Stimulated activated CD4-positive, alpha-beta T cell treated with anti-CD3 and anti-CD28 coated beads, Interleukin-2, amount 100 ng/mL, for 24 hours (primary cell): Measurements from ENCODE around the gene CD72.
"Not testable (repeated sequence)": the region's sequence is repeated elsewhere in the genome, so short reads cannot be mapped to it uniquely, and the experiment has no call there.

Source experiments
- DNase-seq, 2 donors: peaks; one replicate each; pipeline ENCODE4 v3.0.0-alpha.2; 2020

The CD72 gene

DNA sequence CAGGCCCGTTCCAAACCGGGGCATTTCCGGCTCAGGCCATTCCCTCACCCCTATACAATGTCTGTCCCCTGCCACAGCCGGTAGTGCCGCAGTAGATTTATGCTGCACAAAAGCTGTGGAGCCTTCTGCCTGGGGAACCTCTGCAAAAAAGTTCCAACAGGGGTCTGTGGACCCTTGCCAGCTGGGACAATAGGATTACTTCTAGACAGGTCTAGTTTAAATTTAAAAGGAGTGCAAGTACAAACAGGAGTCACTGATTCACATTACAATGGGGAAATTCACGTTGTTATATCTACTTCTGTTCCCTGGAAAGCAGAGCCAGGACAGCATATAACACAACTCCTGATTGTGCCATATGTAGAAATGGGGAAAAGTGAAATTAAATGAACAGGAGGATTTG is 34.7 kb downstream of the CD72 start:
- DNase-seq: not testable (repeated sequence)

DNA sequence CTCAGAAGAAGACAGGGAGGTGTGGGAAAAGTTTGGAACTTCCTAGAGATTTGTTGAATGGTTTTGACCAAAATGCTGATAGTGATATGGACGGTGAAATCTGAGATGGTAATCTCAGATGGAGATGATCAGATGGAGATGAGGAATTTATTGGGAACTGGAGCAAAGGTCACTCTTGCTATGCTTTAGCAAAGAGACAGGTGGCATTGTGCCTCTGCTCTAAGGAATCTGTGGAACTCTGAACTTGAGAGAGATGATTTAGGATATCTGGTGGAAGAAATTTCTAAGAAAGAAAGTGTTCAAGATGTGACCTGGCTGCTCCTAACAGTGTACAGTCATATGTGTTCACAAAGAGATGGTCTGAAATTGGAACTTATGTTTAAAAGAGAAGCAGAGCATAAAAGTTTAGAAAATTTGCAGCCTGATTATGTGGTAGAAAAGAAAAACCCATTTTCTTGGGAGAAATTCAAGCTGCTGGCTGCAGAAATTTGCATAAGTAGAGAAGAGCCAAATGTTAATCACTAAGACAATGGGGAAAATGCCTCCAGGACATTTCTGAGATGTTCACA is 38.5 kb downstream of the CD72 start:
- not testable (repeated sequence) for DNase-seq

DNA sequence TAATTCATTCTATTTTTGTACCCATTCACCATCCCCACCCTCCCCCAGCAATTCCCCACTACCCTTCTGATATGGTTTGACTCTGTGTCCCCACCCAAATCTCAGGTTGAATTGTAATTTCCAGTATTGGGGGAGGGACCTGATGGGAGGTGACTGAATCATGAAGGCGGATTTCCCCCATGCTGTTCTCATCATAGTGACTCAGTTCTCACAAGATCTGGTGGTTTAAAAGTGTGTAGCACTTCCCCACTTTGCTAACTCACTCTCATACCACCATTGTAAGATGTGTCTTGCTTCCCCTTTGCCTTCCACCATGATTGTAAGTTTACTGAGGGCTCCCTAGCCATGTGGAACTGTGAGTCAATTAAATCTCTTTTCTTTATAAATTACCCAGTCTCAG is 39.1 kb downstream of the CD72 start:
- peak; percentile 29 to 31 for DNase-seq

DNA sequence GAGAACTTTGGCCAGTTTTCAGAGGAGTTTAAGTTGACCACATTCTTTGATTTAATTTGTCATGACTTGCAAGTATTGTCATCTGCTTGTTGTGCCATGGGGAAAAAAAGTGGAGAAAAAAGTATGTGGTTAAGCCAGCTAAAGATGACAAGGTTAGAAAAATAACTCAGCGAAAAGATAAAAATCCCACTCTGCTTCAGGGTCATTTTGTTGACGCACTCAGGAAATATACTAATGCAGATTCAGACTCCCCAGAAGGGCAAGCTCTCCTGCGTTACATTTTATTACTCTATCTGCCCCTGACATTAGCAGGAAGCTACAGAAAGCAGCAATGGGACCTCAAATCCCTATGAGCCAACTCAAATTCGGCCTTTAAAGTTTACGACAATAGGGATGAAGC is 40.7 kb downstream of the CD72 start:
- no peak for DNase-seq

DNA sequence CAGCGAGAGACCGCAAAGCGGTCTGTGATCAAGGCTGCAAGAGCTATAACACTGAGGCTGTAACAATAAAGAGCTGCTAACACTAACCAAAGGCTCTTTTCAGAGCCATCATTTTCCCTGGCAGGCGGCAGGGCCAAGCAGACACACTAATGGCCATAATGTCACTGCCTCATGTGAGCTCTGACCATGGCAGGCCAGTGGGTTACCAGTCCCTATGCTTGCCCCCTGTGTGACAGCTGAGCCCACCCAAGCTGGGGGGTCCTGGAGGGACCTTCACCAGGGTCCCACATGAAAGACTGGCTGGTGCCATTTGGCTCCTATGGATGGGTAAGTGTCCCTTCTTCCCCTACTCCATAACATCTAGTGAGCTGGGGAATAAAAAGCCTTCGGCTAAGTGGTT is 42.7 kb downstream of the CD72 start:
- DNase-seq: no peak

DNA sequence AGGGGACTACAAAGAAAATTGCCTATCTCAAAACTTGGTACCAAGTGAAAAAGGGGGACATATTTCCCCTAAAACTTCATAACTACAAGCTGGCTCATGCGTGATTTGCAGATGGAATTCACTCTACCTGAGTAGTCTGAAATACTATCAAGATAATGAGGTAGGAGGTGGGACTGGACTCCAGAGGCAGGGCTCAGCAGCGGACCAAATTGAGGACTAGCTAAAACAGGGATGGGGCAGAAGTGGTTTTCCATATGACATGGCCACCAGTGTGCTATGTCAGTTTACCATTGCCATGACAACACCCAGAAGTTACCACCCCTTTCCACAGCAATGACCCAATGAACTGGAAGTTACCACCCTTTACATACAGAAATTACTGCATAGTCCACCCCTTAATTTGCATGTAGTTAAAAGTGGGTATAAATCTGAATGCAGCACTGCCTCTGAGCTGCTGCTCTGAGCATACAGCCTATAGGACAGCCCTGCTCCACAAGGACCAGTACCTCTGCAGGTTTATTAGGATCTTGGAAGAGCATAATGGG is 43.6 kb downstream of the CD72 start:
- DNase-seq: no peak

DNA sequence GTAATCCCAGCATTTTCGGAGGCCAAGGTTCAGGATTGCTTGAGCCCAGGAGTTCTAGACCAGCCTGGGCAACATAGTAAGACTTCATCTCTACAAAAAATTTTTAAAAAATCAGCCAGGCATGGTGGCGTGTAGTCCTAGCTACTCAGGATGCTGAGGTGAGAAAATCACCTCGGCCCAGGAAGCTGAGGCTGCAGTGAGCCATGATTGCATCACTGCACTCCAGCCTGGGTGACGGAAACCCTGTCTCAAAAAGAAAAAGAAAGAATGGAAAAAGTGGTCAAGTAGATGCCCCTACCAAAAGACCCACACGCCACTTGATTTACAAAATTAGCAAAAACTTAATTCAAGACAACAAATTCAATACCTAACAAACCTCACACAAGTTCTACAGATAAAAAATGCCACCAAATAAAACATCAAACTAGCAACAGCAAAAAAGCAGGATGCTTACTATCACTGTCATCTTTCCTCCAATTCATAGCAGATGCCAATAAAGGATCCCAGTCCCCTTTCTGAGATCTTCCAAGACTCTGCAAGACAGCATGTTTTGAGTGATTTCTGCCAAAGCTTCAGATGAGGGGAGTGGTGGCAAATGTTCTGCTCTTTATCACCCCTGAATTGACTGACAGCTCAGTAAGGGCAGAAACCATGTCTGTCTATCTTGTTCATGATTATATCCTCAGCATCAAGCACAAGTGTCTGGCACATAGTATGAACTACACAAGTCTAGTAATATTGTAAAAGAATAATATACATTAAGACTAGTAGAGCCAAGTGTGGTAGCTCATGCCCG is 47.3 kb downstream of the CD72 start:
- peak; percentile 30 to 55 for DNase-seq

DNA sequence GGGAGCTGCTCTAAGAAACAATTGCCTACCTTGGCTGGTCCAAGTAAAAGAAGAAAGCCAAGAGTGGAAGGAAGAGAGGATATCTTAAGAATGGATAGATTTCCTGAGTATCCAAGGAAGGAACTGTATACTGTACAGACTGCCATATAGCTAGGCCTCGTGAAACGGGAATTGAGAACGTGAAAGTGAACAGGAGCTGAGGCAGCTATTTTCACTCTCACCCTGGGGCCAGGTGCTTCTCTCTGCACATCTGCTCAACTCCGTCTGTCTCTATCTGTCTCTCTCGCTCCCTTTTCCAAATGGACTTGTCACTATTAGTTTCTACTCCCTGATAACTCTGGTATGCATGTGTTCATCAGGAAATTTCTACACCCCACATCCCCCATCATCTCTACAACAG is 49.0 kb downstream of the CD72 start:
- no peak for DNase-seq

DNA sequence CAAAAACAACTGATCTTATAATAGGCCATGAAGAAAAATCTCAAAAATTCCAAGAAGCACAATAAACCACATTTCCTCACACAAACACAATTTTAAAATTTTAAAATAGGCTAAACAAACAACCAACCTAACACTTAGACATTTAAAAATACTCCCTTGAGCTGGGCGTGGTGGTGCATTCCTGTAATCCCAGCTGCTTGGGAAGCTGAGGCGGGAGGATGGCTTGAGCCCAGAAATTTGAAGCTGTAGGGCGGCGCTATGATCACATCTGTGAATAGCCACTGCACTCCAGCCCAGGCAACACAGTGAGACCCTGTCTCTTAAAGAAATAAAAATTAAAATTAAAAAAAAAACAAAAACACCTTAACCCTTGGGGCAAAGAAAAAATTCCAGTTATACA is 50.0 kb downstream of the CD72 start:
- DNase-seq: no peak

DNA sequence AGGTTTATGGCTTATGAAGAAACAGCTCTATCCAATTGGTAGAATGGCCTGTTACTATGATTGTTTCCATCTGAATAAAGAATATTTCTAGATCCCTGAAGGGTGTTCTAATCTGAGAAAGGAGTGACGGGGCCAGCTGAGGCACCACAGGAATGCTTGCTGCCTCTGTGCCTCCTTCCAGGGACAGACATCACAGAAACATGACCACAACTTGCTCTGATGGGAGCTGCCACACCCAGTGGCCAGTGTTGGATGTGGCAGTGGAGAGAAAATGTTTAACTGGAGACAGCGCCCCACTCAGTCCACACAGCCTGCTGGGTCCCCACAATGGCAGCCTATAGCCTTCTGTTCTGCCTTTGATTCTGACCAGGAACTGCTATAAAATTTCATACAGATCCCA is 51.8 kb downstream of the CD72 start:
- DNase-seq: no peak

DNA sequence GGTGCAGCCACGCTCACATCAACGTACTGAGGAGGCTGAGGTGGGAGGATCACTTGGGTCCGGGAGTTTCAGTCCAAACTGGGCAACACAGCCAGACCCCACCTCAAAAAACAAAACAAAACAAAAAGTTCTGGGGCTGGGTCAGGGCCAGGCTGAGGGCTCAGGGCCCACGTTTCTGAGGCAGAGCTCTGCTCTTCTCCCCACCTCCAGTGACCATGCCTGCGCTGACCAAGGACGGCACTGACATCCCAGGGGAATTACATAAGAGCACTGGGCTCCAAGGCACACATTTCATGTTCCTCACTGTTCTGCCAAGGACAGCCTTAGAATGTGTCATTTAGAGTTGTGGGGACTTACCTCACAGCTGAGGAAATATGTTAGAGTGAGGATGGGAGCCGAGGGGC is 53.6 kb downstream of the CD72 start:
- DNase-seq: no peak

DNA sequence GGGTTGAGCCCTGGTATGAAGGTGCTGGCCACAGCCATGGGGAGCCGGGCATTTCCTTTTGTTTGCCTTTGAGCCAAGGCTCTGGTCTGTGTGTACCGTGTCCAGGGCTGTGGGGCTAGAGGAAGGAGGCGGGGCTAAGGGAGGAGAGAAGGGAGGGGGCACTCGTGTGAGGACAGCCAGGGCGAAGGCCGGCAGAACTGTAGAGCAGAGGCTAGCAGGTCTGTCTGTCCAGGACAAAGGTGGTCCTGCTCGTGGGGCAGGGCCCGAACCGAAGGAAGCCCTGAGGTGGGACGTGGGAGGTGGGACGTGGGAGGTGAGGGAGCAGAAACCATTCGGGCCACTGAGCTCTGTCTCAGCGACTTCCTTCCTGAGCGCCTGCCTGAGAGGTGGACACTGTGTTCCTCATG is 54.4 kb downstream of the CD72 start:
- no peak for DNase-seq

DNA sequence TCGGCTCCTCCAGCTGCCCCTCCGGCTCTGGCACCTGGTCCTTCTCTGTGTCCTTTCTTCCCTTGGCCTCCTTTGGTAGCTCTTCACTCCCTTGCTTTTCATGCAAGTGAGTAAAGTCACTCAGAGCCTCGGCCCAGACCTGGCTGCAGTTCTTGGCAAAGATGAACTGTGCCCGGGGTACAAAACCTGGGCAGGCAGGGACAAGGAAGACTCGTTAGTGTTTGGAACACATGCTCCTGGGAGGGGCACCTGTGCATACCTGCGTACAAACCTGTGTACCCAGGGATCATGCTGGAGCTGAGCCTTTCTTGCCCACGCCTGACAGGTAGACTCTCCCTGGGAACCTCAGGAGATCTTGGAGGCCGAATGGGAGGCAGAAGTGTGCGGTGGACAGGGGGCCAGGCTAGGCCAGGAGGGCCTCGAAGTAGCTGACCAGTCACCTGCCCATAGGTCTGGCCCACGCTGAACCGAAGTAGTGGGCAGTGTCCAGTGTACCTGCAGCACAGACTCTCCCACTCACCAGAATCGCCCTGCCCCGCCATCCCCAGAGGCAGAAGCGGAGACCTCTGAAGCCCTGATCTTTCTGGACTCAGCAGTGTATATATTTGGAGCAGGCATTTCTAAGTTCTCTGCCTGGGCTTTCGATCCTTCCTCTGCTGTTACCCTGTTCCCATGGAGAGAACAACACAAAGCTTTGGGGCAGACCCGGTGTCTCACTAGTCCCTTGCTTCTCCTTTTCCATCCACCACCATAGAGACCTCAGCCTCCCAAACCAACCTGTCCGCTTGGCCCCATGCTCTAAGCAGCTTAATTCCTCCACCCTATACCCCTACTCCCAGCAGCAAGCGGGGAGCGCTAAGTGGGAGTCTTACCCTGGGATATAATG is 55.1 kb downstream of the CD72 start:
- DNase-seq: no peak

DNA sequence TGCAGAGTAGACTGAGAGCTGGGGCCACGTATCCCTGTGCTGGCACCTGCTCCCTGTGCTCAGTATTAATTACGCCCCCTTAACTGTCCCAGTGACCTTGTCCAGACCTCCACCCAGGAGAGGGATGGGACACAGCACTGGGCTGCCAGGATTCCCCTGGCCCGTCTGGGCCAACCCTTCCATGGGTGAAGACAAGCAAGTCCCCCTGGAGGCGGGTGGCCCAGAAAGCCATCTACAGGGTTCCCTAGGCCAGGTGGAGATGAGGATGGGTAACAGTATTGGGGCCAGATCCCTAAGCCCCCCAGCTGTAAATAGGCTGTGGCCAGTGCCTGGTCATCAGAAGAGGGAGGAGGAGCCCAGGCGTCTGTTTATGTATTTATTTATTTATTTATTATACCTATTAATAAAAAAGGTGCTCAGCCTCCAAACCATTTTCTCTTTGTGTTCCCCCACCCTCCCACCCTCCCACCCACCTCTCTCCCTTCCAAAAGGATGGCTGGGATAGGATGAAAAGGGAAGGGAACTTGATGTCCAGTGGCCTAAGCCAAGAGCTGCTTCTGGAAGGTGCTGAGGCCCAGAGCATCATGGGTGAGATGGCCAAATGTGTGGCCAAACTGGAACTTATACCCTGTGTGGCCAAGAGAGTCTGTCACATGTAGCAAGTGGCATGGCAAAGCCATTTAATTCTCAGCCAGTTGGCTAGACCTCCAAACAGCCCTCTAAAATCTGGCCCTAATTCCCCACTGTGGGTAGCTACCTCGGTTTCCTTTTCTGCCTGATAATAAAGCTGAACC is 56.5 kb downstream of the CD72 start:
- no peak for DNase-seq

DNA sequence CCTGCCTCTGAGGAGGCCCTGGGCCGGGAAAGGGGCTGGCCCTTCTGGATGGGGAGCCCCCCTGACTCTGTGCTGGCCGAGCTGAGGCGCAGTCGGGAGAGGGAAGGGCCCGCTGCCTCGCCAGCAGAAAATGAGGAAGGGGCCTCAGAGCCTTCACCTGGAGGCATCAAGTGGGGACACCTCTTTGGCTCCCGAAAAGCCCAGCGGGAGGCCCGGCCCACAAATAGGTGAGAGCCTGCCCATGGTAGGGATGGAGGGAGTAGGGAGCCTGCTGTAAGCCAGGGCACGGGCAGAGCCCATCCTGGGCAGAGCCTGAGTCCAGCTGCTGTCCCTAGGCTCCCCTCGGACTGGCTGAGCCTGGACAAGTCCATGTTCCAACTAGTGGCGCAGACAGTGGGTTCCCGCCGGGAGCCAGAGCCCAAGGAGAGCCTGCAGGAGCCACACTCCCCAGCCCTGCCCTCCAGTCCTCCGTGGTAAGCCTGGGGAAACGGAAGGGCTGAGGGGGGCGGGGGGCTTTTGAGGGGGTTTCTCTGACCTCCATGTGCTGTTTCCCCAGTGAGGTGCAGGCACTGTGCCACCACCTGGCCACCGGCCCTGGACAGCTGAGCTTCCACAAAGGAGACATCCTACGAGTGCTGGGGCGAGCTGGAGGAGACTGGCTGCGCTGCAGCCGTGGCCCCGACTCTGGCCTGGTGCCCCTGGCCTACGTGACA is 57.4 kb downstream of the CD72 start:
- no peak for DNase-seq
